Endothelial cell (in vitro differentiated cells): Measurements from ENCODE around the gene FBL. TPM values are rescaled to one million over a fixed set of nuclear protein-coding genes. Genes with fewer than 3 reads are reported as not detected.

Source experiments
- DNase-seq: peaks from one replicate; pipeline ENCODE4 v3.0.0; 2021; ENCODE audit warnings: low spot score
- H3K27ac Mint-ChIP-seq: one replicate; pipeline ENCODE4 v1.8.0; 2021; ENCODE audit warnings: mixed read lengths, inconsistent platforms; ENCODE audit not compliant: unreplicated experiment
- H3K27me3 Mint-ChIP-seq: one replicate; pipeline ENCODE4 v1.8.0; 2021; ENCODE audit warnings: mild to moderate bottlenecking, moderate library complexity, mixed read lengths, inconsistent platforms; ENCODE audit not compliant: unreplicated experiment
- H3K36me3 Mint-ChIP-seq: one replicate; pipeline ENCODE4 v1.8.0; 2021; ENCODE audit warnings: mild to moderate bottlenecking, low read depth, mixed read lengths, inconsistent platforms; ENCODE audit not compliant: unreplicated experiment
- H3K4me1 Mint-ChIP-seq: one replicate; pipeline ENCODE4 v1.8.0; 2021; ENCODE audit warnings: mild to moderate bottlenecking, mixed read lengths, inconsistent platforms; ENCODE audit not compliant: unreplicated experiment
- H3K4me3 Mint-ChIP-seq: one replicate; pipeline ENCODE4 v1.8.0; 2021; ENCODE audit warnings: mild to moderate bottlenecking, mixed read lengths, inconsistent platforms; ENCODE audit not compliant: unreplicated experiment
- H3K9me3 Mint-ChIP-seq: one replicate; pipeline ENCODE4 v1.8.0; 2021; ENCODE audit warnings: mixed read lengths, inconsistent platforms; ENCODE audit not compliant: unreplicated experiment
- CTCF ChIP-seq: fragments of 200-600 bp; sonication (generic); IDR thresholded peaks from one replicate; pipeline ENCODE4 v1.5.0; 2021; ENCODE audit warnings: antibody characterized with exemption; ENCODE audit not compliant: unreplicated experiment
- total RNA-seq: library from RNA; stranded (reverse); fragmentation: NEBNext Ultra II Directional; extraction: Animal tissue kit (Norgen Biotek cat#: 25700); gene quantifications from one replicate; pipeline ENCODE4 v1.2.1, GENCODE V29; 2021; ENCODE audit not compliant: unreplicated experiment

FBL gene
- total RNA-seq, 1 donor from 2014 or later, result 271 TPM

- no peak for DNase-seq
- no peak overlapping the region for H3K4me3 Mint-ChIP-seq
- H3K9me3 Mint-ChIP-seq, result no peaks in the 10 kb centered on the region
- H3K4me1 Mint-ChIP-seq, result no peaks in the 10 kb centered on the region
- TF ChIP-seq CTCF, result no peak
- H3K36me3 Mint-ChIP-seq, result peaks cover 25% of the 10 kb centered on the region
- peaks cover 8% of the 10 kb centered on the region for H3K27me3 Mint-ChIP-seq
- H3K27ac Mint-ChIP-seq, result no peak overlapping the region
These were observed 19.8 kb downstream of the FBL start for GRCh38 chr19:39826311-39826945.

- Mint-ChIP-seq H3K4me3 (no peak overlapping the region), H3K27me3 (peaks cover 6% of the 10 kb centered on the region), H3K4me1 (no peaks in the 10 kb centered on the region), H3K36me3 (peaks cover 18% of the 10 kb centered on the region), H3K9me3 (no peaks in the 10 kb centered on the region), H3K27ac (no peak overlapping the region)
- TF ChIP-seq CTCF, result no peak
- DNase-seq, result no peak
These were observed 20.6 kb downstream of the FBL start for GRCh38 chr19:39825531-39826076.

GRCh38 chr19:39825093-39825463 is 21.1 kb downstream of the FBL start:
- no peak for TF ChIP-seq CTCF
- H3K9me3 Mint-ChIP-seq, result no peaks in the 10 kb centered on the region
- peaks cover 12% of the 10 kb centered on the region for H3K36me3 Mint-ChIP-seq
- H3K4me1 Mint-ChIP-seq, result no peaks in the 10 kb centered on the region
- no peak overlapping the region for H3K4me3 Mint-ChIP-seq
- peak overlapping the region; percentile 64 for H3K27ac Mint-ChIP-seq
- DNase-seq, result no peak
- H3K27me3 Mint-ChIP-seq, result peaks cover 4% of the 10 kb centered on the region

GRCh38 chr19:39824143-39825092 is 21.8 kb downstream of the FBL start:
- Mint-ChIP-seq H3K27ac (peak overlapping the region; percentile 64), H3K36me3 (peaks cover 8% of the 10 kb centered on the region), H3K9me3 (no peaks in the 10 kb centered on the region), H3K27me3 (peaks cover 4% of the 10 kb centered on the region), H3K4me3 (no peak overlapping the region), H3K4me1 (no peaks in the 10 kb centered on the region)
- DNase-seq, result peak; percentile 78
- no peak for TF ChIP-seq CTCF

- H3K27me3 Mint-ChIP-seq, result peaks cover 4% of the 10 kb centered on the region
- H3K9me3 Mint-ChIP-seq, result no peaks in the 10 kb centered on the region
- H3K36me3 Mint-ChIP-seq, result peaks cover 3% of the 10 kb centered on the region
- no peak overlapping the region for H3K27ac Mint-ChIP-seq
- DNase-seq, result no peak
- no peaks in the 10 kb centered on the region for H3K4me1 Mint-ChIP-seq
- TF ChIP-seq CTCF, result no peak
- no peak overlapping the region for H3K4me3 Mint-ChIP-seq
These were observed 22.5 kb downstream of the FBL start for GRCh38 chr19:39823686-39824085.
